CD4-positive, alpha-beta memory T cell (primary cell): Measurements from ENCODE around the gene LCE4A. TPM values are rescaled to one million over a fixed set of nuclear protein-coding genes. Genes with fewer than 3 reads are reported as not detected.

Experiments
- CTCF ChIA-PET: fragments of 350-600 bp; sonication (Branson Sonifier 250); formaldehyde crosslinking; loops from one replicate; lab custom pipeline; 2021; ENCODE audit warnings: inconsistent platforms; ENCODE audit not compliant: partially characterized antibody; lab: Charles Lee
- POLR2A ChIA-PET: fragments of 350-600 bp; sonication (Branson Sonifier 250); formaldehyde crosslinking; loops from one replicate; lab custom pipeline; 2021; ENCODE audit not compliant: partially characterized antibody; lab: Charles Lee
- DNase-seq, 5 donors: peaks; one replicate each; pipeline versions ENCODE4 v3.0.0 to v3.0.0-alpha.2; 2020 to 2022; ENCODE audit warnings: mixed read lengths in 1 of 5
- H3K27ac ChIP-seq: one replicate; pipeline ENCODE4 v1.7.0; 2013; ENCODE audit warnings: low read depth, low read length
- H3K27me3 ChIP-seq: 2 replicates; pipeline ENCODE4 v1.7.0; 2013; ENCODE audit warnings: mild to moderate bottlenecking, low read length, moderate library complexity; ENCODE audit not compliant: insufficient read depth
- H3K36me3 ChIP-seq: 2 replicates; pipeline ENCODE4 v1.7.0; 2013; ENCODE audit warnings: mild to moderate bottlenecking, low read length, moderate library complexity; ENCODE audit not compliant: insufficient read depth
- H3K4me1 ChIP-seq: 2 replicates; pipeline ENCODE4 v1.7.0; 2013; ENCODE audit warnings: mild to moderate bottlenecking, low read length, moderate library complexity; ENCODE audit not compliant: insufficient read depth
- H3K4me3 ChIP-seq, 2 donors: one replicate each; pipeline ENCODE4 v1.7.0; 2013; ENCODE audit warnings: low read length in 2 of 2, mild to moderate bottlenecking in 1 of 2
- H3K9me3 ChIP-seq, 2 donors: one replicate each; pipeline ENCODE4 v1.7.0; 2013; ENCODE audit warnings: low read length in 2 of 2, control low read depth in 1 of 2; ENCODE audit not compliant: control insufficient read depth in 1 of 2
- H3K27ac Mint-ChIP-seq, 7 donors: one replicate each; pipeline ENCODE4 v1.8.0; 2020 to 2021; ENCODE audit warnings: mixed read lengths in 7 of 7, mild to moderate bottlenecking in 6 of 7, inconsistent platforms in 3 of 7, moderate library complexity in 3 of 7
- H3K27me3 Mint-ChIP-seq, 2 donors: one replicate each; pipeline ENCODE4 v1.8.0; 2020 to 2021; ENCODE audit warnings: mixed read lengths in 2 of 2
- H3K36me3 Mint-ChIP-seq, 2 donors: one replicate each; pipeline ENCODE4 v1.8.0; 2020 to 2021; ENCODE audit warnings: mixed read lengths in 2 of 2, inconsistent platforms in 1 of 2, mild to moderate bottlenecking in 1 of 2
- H3K4me1 Mint-ChIP-seq, 4 donors: one replicate each; pipeline ENCODE4 v1.8.0; 2020 to 2021; ENCODE audit warnings: mixed read lengths in 4 of 4, mild to moderate bottlenecking in 1 of 4
- H3K4me3 Mint-ChIP-seq, 8 donors: one replicate each; pipeline ENCODE4 v1.8.0; 2020 to 2021; ENCODE audit warnings: mixed read lengths in 8 of 8, mild to moderate bottlenecking in 7 of 8, moderate library complexity in 6 of 8, inconsistent platforms in 3 of 8
- H3K9me3 Mint-ChIP-seq, 8 donors: one replicate each; pipeline ENCODE4 v1.8.0; 2020 to 2021; ENCODE audit warnings: mixed read lengths in 8 of 8, mild to moderate bottlenecking in 5 of 8, inconsistent platforms in 3 of 8, moderate library complexity in 1 of 8
- intact Hi-C: fragments of 100-400 bp; cut with micrococcal nuclease; formaldehyde crosslinking; loops from one replicate; pipeline ENCODE4 v1.15.1; 2023
- polyA plus RNA-seq, 2 donors: library from polyadenylated mRNA; unstranded; fragments of 300-500 nt; fragmentation: Illumina TruSeq; gene quantifications; one replicate each; pipeline ENCODE4 v1.2.3, GENCODE V29; 2021
- total RNA-seq, 2 experiments: library from RNA; stranded (reverse); gene quantifications; one replicate each; pipeline ENCODE4 v1.2.3, GENCODE V29; 2021

LCE4A gene
- total and polyA plus RNA-seq, 4 experiments from 2014 or later = not detected

DNA sequence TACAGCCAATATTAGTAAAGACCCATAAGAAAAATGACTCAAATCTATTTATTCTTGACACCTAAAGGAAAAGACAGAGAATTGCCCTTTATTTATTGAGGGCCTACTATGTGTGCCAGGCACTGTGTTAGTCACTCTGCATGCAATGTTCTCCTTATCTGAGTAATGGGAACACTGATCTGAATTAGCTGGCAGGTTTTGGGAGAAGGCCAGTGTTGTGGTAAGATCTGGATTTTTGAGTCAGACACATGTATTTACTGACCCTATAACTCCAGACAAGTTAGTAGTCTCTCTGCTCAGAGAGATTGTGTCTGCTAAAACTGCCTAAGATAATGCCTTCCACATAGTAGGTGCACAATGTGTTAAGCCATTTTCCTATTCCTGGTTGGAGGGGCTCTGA, 17.3 kb downstream of the LCE4A start:
- H3K4me1 ChIP-seq = no peaks in the 10 kb centered on the region
- Mint-ChIP-seq H3K36me3 (no peaks in the 10 kb centered on the region), H3K27ac (no peak overlapping the region), H3K27me3 (peaks cover 3 to 6% of the 10 kb centered on the region in 2 donors), H3K4me3 (no peak overlapping the region), H3K9me3 (no peaks in the 10 kb centered on the region), H3K4me1 (no peaks in the 10 kb centered on the region)
- POLR2A ChIA-PET = no interaction called here
- intact Hi-C loops = no loop called here
- H3K9me3 ChIP-seq = no peaks in the 10 kb centered on the region
- H3K36me3 ChIP-seq = no peaks in the 10 kb centered on the region
- no peak overlapping the region for H3K27ac ChIP-seq
- H3K27me3 ChIP-seq = no peaks in the 10 kb centered on the region
- DNase-seq = no peak
- H3K4me3 ChIP-seq = no peak overlapping the region
- CTCF ChIA-PET = no interaction called here

DNA sequence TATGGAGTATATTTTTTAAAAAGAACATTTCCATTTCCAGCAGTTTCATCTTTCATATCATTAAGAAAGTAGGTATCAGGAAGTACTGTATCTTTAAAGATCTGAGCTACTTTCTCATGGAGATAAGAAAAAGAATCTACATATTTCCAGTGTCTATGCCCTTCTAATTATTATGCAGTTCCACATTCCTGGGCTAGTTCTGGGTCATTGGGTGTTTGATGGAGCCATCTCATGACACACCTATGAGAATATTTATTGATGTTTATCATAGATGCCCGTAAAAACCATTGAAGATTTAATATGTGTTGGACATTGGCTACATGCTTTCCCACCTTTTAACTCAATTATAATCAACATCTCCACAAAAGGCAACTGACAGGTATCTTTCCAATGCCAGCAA, 21.0 kb downstream of the LCE4A start:
- H3K4me1 ChIP-seq = no peaks in the 10 kb centered on the region
- no peak for DNase-seq
- Mint-ChIP-seq H3K4me3 (no peak overlapping the region), H3K27ac (no peak overlapping the region), H3K4me1 (no peaks in the 10 kb centered on the region), H3K27me3 (peaks cover 3 to 7% of the 10 kb centered on the region in 2 donors), H3K9me3 (no peaks in the 10 kb centered on the region), H3K36me3 (no peaks in the 10 kb centered on the region)
- no peaks in the 10 kb centered on the region for H3K9me3 ChIP-seq
- H3K4me3 ChIP-seq = no peak overlapping the region
- ChIA-PET CTCF (no interaction called here), POLR2A (no interaction called here)
- no peaks in the 10 kb centered on the region for H3K27me3 ChIP-seq
- no peak overlapping the region for H3K27ac ChIP-seq
- intact Hi-C loops = no loop called here
- no peaks in the 10 kb centered on the region for H3K36me3 ChIP-seq

DNA sequence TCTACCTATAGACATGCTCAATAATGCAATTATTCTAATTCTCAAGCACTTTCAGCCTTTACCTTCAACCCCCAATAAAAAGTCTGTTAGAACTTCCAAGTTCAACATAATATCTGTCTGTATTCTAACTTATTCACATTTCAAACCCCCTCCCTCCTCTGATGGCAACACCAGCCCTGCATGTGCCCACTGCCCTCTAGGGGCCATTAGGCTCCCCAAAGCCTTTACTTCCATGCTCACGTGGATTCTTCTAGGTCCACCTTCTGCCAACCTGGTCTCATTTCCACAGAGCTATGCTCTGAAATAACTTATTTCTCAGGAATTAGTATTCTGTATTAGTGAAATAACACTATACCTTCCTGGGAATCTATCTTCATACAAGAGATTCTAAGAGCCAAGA, 27.7 kb downstream of the LCE4A start:
- Histone ChIP-seq H3K4me1 (no peaks in the 10 kb centered on the region), H3K36me3 (no peaks in the 10 kb centered on the region), H3K4me3 (no peak overlapping the region), H3K27ac (no peak overlapping the region), H3K9me3 (no peaks in the 10 kb centered on the region), H3K27me3 (no peaks in the 10 kb centered on the region)
- ChIA-PET POLR2A (no interaction called here), CTCF (no interaction called here)
- peaks cover 14 to 18% of the 10 kb centered on the region in 2 donors for H3K27me3 Mint-ChIP-seq
- no peak overlapping the region for H3K4me3 Mint-ChIP-seq
- H3K36me3 Mint-ChIP-seq = no peaks in the 10 kb centered on the region
- H3K4me1 Mint-ChIP-seq = no peaks in the 10 kb centered on the region
- no peaks in the 10 kb centered on the region for H3K9me3 Mint-ChIP-seq
- H3K27ac Mint-ChIP-seq = no peak overlapping the region
- intact Hi-C loops = no loop called here
- no peak for DNase-seq

DNA sequence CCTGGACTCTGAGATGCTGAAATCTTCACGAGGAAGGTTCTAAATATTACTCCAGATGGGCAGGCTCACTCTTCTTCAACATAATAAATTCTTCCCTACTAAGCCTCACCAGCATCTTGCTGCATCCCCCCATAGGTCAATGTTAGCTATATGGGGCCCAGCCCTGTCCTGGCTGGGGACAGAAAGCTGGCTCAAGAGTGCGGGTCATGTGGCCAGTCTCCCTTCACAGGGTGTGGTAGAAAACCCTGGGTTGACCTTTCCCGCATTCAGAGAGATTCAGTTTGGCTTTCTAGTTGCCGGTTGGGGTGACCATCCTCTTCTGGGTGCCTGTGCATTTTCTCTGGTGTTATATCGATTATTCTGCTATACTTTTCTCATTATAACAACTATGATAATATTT, 30.0 kb downstream of the LCE4A start:
- no peaks in the 10 kb centered on the region for H3K36me3 ChIP-seq
- ChIA-PET POLR2A (no interaction called here), CTCF (no interaction called here)
- Mint-ChIP-seq H3K9me3 (no peaks in the 10 kb centered on the region), H3K27ac (no peak overlapping the region), H3K4me1 (no peaks in the 10 kb centered on the region), H3K27me3 (peaks cover 18 to 24% of the 10 kb centered on the region in 2 donors), H3K36me3 (no peaks in the 10 kb centered on the region), H3K4me3 (no peak overlapping the region)
- no peak overlapping the region for H3K27ac ChIP-seq
- no peak overlapping the region for H3K4me3 ChIP-seq
- H3K27me3 ChIP-seq = no peaks in the 10 kb centered on the region
- H3K9me3 ChIP-seq = no peaks in the 10 kb centered on the region
- DNase-seq = no peak
- intact Hi-C loops = no loop called here
- no peaks in the 10 kb centered on the region for H3K4me1 ChIP-seq

DNA sequence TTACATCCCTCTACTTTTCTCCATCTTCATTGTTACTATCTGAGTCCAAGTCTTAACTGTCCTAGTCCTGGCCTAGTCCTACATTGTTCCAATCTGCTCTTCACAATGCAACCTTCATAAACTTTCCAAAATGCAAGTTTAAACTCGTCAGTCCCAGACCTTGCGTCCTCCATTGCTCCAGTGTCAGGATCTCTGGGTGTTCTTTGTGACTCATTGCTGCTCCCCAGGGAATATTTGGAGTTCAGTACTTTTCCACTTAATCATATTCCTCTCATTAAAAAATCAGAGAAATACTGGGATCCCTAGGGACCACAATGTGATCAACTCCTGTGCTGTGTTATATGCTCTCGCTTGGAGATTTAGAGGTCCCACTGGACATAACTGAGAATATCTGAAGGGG, 31.9 kb downstream of the LCE4A start:
- H3K27me3 Mint-ChIP-seq = peaks cover 19 to 28% of the 10 kb centered on the region in 2 donors
- no peaks in the 10 kb centered on the region for H3K36me3 Mint-ChIP-seq
- CTCF ChIA-PET = no interaction called here

DNA sequence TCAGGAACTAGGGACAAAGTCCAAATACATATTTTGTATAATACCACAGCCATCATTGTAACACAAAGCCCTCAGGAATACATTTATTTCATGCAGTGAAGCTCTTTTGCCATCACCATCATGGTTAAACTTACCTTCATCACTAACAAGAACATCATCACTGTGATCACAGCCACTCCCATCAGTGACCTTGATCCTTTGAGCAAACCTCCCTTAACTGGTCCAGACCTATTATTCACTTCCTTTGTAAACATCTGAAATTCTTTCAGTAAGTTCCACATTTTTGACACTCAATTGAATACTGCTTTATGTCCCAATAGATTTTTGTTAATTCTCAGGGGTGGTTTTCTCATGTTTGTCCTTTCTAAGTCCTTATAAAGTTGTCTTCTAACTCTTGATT, 33.7 kb downstream of the LCE4A start:
- H3K4me3 Mint-ChIP-seq = no peak overlapping the region
- DNase-seq = no peak
- ChIA-PET CTCF (no interaction called here), POLR2A (no interaction called here)
- H3K27ac ChIP-seq = no peak overlapping the region
- H3K36me3 Mint-ChIP-seq = no peaks in the 10 kb centered on the region
- no peaks in the 10 kb centered on the region for H3K4me1 ChIP-seq
- intact Hi-C loops = no loop called here
- H3K27ac Mint-ChIP-seq = no peak overlapping the region
- no peaks in the 10 kb centered on the region for H3K4me1 Mint-ChIP-seq
- peaks cover 17 to 33% of the 10 kb centered on the region in 2 donors for H3K27me3 Mint-ChIP-seq
- no peak overlapping the region for H3K4me3 ChIP-seq
- no peaks in the 10 kb centered on the region for H3K36me3 ChIP-seq
- no peaks in the 10 kb centered on the region for H3K9me3 Mint-ChIP-seq
- no peaks in the 10 kb centered on the region for H3K27me3 ChIP-seq
- H3K9me3 ChIP-seq = no peaks in the 10 kb centered on the region

More for the DNA sequence above, 31.9 kb downstream of the LCE4A start:
- Histone ChIP-seq H3K36me3 (no peaks in the 10 kb centered on the region), H3K9me3 (no peaks in the 10 kb centered on the region), H3K27me3 (no peaks in the 10 kb centered on the region), H3K27ac (no peak overlapping the region), H3K4me3 (no peak overlapping the region), H3K4me1 (no peaks in the 10 kb centered on the region)
- Mint-ChIP-seq H3K4me3 (no peak overlapping the region), H3K27ac (no peak overlapping the region), H3K4me1 (no peaks in the 10 kb centered on the region), H3K9me3 (no peaks in the 10 kb centered on the region)
- intact Hi-C loops = no loop called here
- DNase-seq = no peak
- POLR2A ChIA-PET = no interaction called here

DNA sequence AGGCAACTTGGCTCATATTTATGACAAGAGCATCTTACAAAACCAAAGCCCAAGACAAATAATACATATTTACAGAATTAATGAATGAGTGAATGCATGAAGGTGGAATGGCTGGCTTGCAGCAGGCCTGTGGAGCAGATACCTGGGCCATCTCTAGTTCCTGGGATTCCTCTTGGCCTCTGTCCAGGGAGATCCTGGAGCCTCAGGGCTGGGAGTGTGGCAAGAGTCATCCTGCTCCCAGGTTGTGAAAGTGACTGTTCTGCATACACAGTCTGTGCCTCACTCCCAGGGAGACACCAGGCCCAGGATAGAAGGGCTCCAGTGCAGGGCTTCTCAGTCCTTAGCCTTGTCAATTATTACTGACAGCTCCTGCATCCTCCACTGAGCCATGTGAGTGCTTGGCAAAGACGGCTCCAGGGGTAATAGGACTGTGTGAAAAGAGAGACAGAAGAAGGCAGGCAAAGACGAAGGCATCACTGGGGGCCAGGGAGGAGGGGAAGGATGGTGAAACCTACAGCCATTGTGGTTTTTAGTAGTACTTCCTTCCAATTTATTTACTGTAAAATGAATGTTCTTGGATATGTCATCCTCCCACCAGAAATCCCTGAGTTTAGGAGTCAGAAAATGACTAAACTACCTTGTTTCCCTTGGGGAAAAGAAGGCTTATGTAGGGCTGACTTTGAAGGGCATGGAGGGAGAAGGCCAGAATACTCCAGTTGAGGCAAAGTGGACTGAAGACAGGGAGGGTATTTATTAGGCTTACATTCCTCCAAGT, 35.6 kb downstream of the LCE4A start:
- H3K27ac Mint-ChIP-seq = no peak overlapping the region

More for the DNA sequence above, 35.6 kb downstream of the LCE4A start:
- Mint-ChIP-seq H3K36me3 (no peaks in the 10 kb centered on the region), H3K4me3 (no peak overlapping the region), H3K27me3 (peaks cover 12 to 34% of the 10 kb centered on the region in 2 donors), H3K4me1 (no peaks in the 10 kb centered on the region), H3K9me3 (no peaks in the 10 kb centered on the region)
- intact Hi-C loops = no loop called here
- DNase-seq = no peak
- H3K9me3 ChIP-seq = no peaks in the 10 kb centered on the region
- no peak overlapping the region for H3K4me3 ChIP-seq
- H3K36me3 ChIP-seq = no peaks in the 10 kb centered on the region
- H3K4me1 ChIP-seq = no peaks in the 10 kb centered on the region
- ChIA-PET CTCF (no interaction called here), POLR2A (no interaction called here)
- H3K27me3 ChIP-seq = no peaks in the 10 kb centered on the region
- H3K27ac ChIP-seq = no peak overlapping the region
